Caco-2 (cell line): Measurements from ENCODE around the gene AATK. TPM values are rescaled to one million over a fixed set of nuclear protein-coding genes. Genes with fewer than 3 reads are reported as not detected.

Source experiments
- BruUV-seq: library from RNA; stranded (reverse); fragments of 400-500 nt; replicated peaks from 2 replicates; lab custom pipeline; 2021; lab: Mats Ljungman, UMichigan
- CTCF ChIA-PET: fragments of 300-600 bp; sonication (Branson Sonifier 250); formaldehyde crosslinking; loops from one replicate; lab custom pipeline; 2022; ENCODE audit warnings: antibody characterized with exemption; lab: Charles Lee
- POLR2A ChIA-PET: fragments of 300-600 bp; sonication (Branson Sonifier 250); formaldehyde crosslinking; loops from one replicate; lab custom pipeline; 2022; ENCODE audit warnings: antibody characterized with exemption; lab: Charles Lee
- DNase-seq, 2 experiments: peaks; one replicate each; pipeline versions ENCODE4 v3.0.0 to v3.0.0-alpha.2; 2020 to 2022
- H3K27me3 ChIP-seq: replicated peaks from 2 replicates; pipeline ENCODE4 v1.6.0; 2011; ENCODE audit warnings: low read length; ENCODE audit not compliant: control insufficient read depth, insufficient read depth
- H3K36me3 ChIP-seq: 2 replicates; pipeline ENCODE4 v1.5.1; 2011; ENCODE audit warnings: low read length; ENCODE audit not compliant: control insufficient read depth, insufficient read depth
- H3K4me1 ChIP-seq: fragments of 250-450 bp; sonication (Bioruptor Pico); 2 replicates; pipeline ENCODE4 v1.5.1; 2020; ENCODE audit warnings: mild to moderate bottlenecking
- H3K4me3 ChIP-seq: 2 replicates; pipeline ENCODE4 v1.5.1; 2011; ENCODE audit warnings: low read depth, mild to moderate bottlenecking, control low read depth, low read length
- H3K9me3 ChIP-seq: fragments of 250-450 bp; sonication (Bioruptor Pico); 2 replicates; pipeline ENCODE4 v1.5.1; 2020; ENCODE audit warnings: mild to moderate bottlenecking, moderate library complexity
- H3K27ac Mint-ChIP-seq: one replicate; pipeline ENCODE4 v1.8.0; 2022; ENCODE audit warnings: mixed read lengths; ENCODE audit not compliant: unreplicated experiment
- H3K27me3 Mint-ChIP-seq: one replicate; pipeline ENCODE4 v1.8.0; 2022; ENCODE audit warnings: mixed read lengths; ENCODE audit not compliant: insufficient read depth, unreplicated experiment
- H3K36me3 Mint-ChIP-seq: one replicate; pipeline ENCODE4 v1.8.0; 2022; ENCODE audit warnings: mild to moderate bottlenecking, mixed read lengths; ENCODE audit not compliant: insufficient read depth, unreplicated experiment
- H3K4me1 Mint-ChIP-seq: one replicate; pipeline ENCODE4 v1.8.0; 2022; ENCODE audit warnings: low read depth, mixed read lengths; ENCODE audit not compliant: unreplicated experiment
- H3K4me3 Mint-ChIP-seq: one replicate; pipeline ENCODE4 v1.8.0; 2022; ENCODE audit warnings: mild to moderate bottlenecking, moderate library complexity, mixed read lengths; ENCODE audit not compliant: unreplicated experiment
- H3K9me3 Mint-ChIP-seq: one replicate; pipeline ENCODE4 v1.8.0; 2022; ENCODE audit warnings: mixed read lengths; ENCODE audit not compliant: unreplicated experiment
- CTCF ChIP-seq, 2 experiments: fragments of 200-600 bp in 1 of 2; IDR thresholded peaks; 1 replicate in 1 of 2; 2 replicates in 1 of 2; pipeline versions ENCODE4 v1.5.1 to v1.8.0; 2011 to 2022; ENCODE audit warnings: antibody characterized with exemption in 1 of 2, control low read depth in 1 of 2, inconsistent platforms in 1 of 2, low read depth in 1 of 2, low read length in 1 of 2, mild to moderate bottlenecking in 1 of 2, moderate library complexity in 1 of 2; ENCODE audit not compliant: insufficient read depth in 1 of 2, severe bottlenecking in 1 of 2, unreplicated experiment in 1 of 2
- intact Hi-C: fragments of 100-400 bp; cut with micrococcal nuclease; formaldehyde crosslinking; loops from one replicate; pipeline ENCODE4 v1.10.0; 2022; ENCODE audit not compliant: unreplicated experiment
- total RNA-seq: library from RNA; stranded (reverse); gene quantifications from 2 replicates; pipeline ENCODE4 v1.2.3, GENCODE V29; 2022

Gene AATK
- total RNA-seq, 1 experiment from 2014 or later, result 26.6 TPM

- no peaks in the 10 kb centered on the region for H3K9me3 ChIP-seq
- no peak overlapping the region for H3K4me3 ChIP-seq
- Mint-ChIP-seq H3K27ac (peak overlapping the region; percentile 14), H3K27me3 (no peaks in the 10 kb centered on the region), H3K4me1 (no peaks in the 10 kb centered on the region), H3K4me3 (no peak overlapping the region), H3K9me3 (no peaks in the 10 kb centered on the region), H3K36me3 (peaks cover 8% of the 10 kb centered on the region)
- intact Hi-C loops, result loop anchor here (5.0 kb wide), 1 partner anchor 52 kb away; no protein-coding TSS in a partner anchor
- H3K4me1 ChIP-seq, result peaks cover 15% of the 10 kb centered on the region
- ChIA-PET POLR2A (no interaction called here), CTCF (interaction anchor here (1.5 kb wide), 1 partner anchor 71 kb away, joined by 4 read pairs; no protein-coding TSS in a partner anchor)
- no TSS peak for BruUV-seq
- peak; percentile 65 for DNase-seq
- no peaks in the 10 kb centered on the region for H3K27me3 ChIP-seq
- TF ChIP-seq CTCF (IDR thresholded peaks at IDR 0.05; ENCODE audit: insufficient read depth in 1 of 2, low read depth in 1 of 2, low read length in 1 of 2, severe bottlenecking in 1 of 2, unreplicated experiment in 1 of 2), result no peak
- no peaks in the 10 kb centered on the region; the same call in 1 of the 2 replicates for H3K36me3 ChIP-seq
Observed at GRCh38 chr17:81094509-81095382, 71.3 kb downstream of the AATK start.

GRCh38 chr17:81093619-81094508 lies 72.2 kb downstream of the AATK start:
- CTCF ChIA-PET, result interaction anchor here (1.5 kb wide), 1 partner anchor 70 kb away, joined by 4 read pairs; no protein-coding TSS in a partner anchor
- no peaks in the 10 kb centered on the region for H3K27me3 ChIP-seq
- Mint-ChIP-seq H3K9me3 (no peaks in the 10 kb centered on the region), H3K4me3 (no peak overlapping the region), H3K4me1 (no peaks in the 10 kb centered on the region), H3K36me3 (peaks cover 6% of the 10 kb centered on the region), H3K27ac (peak overlapping the region; percentile 14), H3K27me3 (no peaks in the 10 kb centered on the region)
- intact Hi-C loops, result no loop called here
- no peaks in the 10 kb centered on the region for H3K9me3 ChIP-seq
- BruUV-seq, result no TSS peak
- POLR2A ChIA-PET, result interaction anchor here (0.5 kb wide), 1 partner anchor 20 kb away, joined by 3 read pairs; no protein-coding TSS in a partner anchor
- H3K36me3 ChIP-seq, result no peaks in the 10 kb centered on the region; the same call in 1 of the 2 replicates
- H3K4me1 ChIP-seq, result peaks cover 15% of the 10 kb centered on the region
- DNase-seq, result no peak
- no peak overlapping the region for H3K4me3 ChIP-seq
- no peak for TF ChIP-seq CTCF (IDR thresholded peaks at IDR 0.05; ENCODE audit: insufficient read depth in 1 of 2, low read depth in 1 of 2, low read length in 1 of 2, severe bottlenecking in 1 of 2, unreplicated experiment in 1 of 2)
